A673 (cell line): ENCODE results near the gene CDRT4.

Experiments used
- CTCF ChIP-seq: fragments of 300-800, 200-600 bp; sonication (generic); conservative IDR thresholded peaks from 2 replicates; pipeline ENCODE4 v1.5.1; 2017; ENCODE audit warnings: low read depth, mild to moderate bottlenecking, antibody characterized with exemption, low read length, moderate library complexity, mixed read lengths
- EZH2 ChIP-seq: fragments of 200-600 bp; sonication (generic); IDR thresholded peaks from 2 replicates; pipeline ENCODE4 v1.6.1; 2017; ENCODE audit warnings: borderline replicate concordance, low read depth, mild to moderate bottlenecking, mixed read lengths, antibody characterized with exemption, low read length; ENCODE audit not compliant: poor library complexity, severe bottlenecking

GRCh38 chr17:15485045-15485444 lies 17.6 kb upstream of the CDRT4 start:
- TF ChIP-seq CTCF (no peak), EZH2 (no peak)
